HCT116 (cell line): ENCODE measurements around the gene CCDC54. TPM values are rescaled to one million over a fixed set of nuclear protein-coding genes. Genes with fewer than 3 reads are reported as not detected.

Experiments used
- ATAC-seq: fragments of 200-7000 bp; cut with Tn5 transposase; 2 replicates; pipeline ENCODE4 v1.9.1; 2020; ENCODE audit warnings: mild to moderate bottlenecking, moderate library complexity
- BruUV-seq: library from RNA; stranded (reverse); fragments of 400-500 nt; replicated peaks from 2 replicates; lab custom pipeline; 2021; lab: Mats Ljungman, UMichigan
- CTCF ChIA-PET: fragments of 300-600 bp; sonication (Branson Sonifier 250); formaldehyde crosslinking; loops from one replicate; lab custom pipeline; 2021; ENCODE audit warnings: antibody characterized with exemption; lab: Charles Lee
- POLR2A ChIA-PET: fragments of 300-600, 350-600 bp; sonication (Branson Sonifier 250); formaldehyde crosslinking; loops from one replicate; lab custom pipeline; 2021; ENCODE audit warnings: antibody characterized with exemption; lab: Charles Lee
- RAD21 ChIA-PET, 2 experiments: fragments of 300-600 bp; sonication (Branson Sonifier 250); formaldehyde crosslinking; loops; one replicate each; lab custom pipeline; 2023; ENCODE audit warnings: low total read pairs in 2 of 2; ENCODE audit not compliant: uncharacterized antibody in 2 of 2, unreplicated experiment in 2 of 2, low non-redundant PET in 1 of 2; lab: Charles Lee
- DNase-seq: peaks from one replicate; pipeline ENCODE4 v3.0.0-alpha.2; 2010; ENCODE audit warnings: low read depth, low spot score
- H2AFZ ChIP-seq: fragments of 200-600 bp; shearing (Covaris generic), sonication (generic); 2 replicates; pipeline ENCODE4 v1.6.1; 2017; ENCODE audit warnings: low read depth, mixed run types, mixed read lengths, antibody characterized with exemption, low read length; ENCODE audit not compliant: poor library complexity, severe bottlenecking
- H3K27ac ChIP-seq: 2 replicates; pipeline ENCODE4 v1.5.1; 2012; ENCODE audit warnings: low read depth, low read length
- H3K27me3 ChIP-seq: fragments of 200-600 bp; sonication (generic); 2 replicates; pipeline ENCODE4 v1.6.1; 2016; ENCODE audit warnings: mixed run types, low read length, mixed read lengths; ENCODE audit not compliant: insufficient read depth
- H3K36me3 ChIP-seq, 2 experiments: fragments of 200-500 bp in 1 of 2; fragments of 200-600 bp in 1 of 2; sonication (Bioruptor generic) in 1 of 2; sonication (generic) in 1 of 2; 2 replicates each; pipeline versions ENCODE4 v1.5.1 to v1.6.1; 2014 to 2016; ENCODE audit warnings: low read length in 2 of 2, inconsistent platforms in 1 of 2, mixed read lengths in 1 of 2, mixed run types in 1 of 2; ENCODE audit not compliant: insufficient read depth in 2 of 2, control insufficient read depth in 1 of 2
- H3K4me1 ChIP-seq, 2 experiments: fragments of 200-600 bp in 1 of 2; sonication (generic) in 1 of 2; 2 replicates each; pipeline versions ENCODE4 v1.5.1 to v1.6.1; 2012 to 2017; ENCODE audit warnings: low read length in 2 of 2, inconsistent platforms in 1 of 2, mild to moderate bottlenecking in 1 of 2, mixed read lengths in 1 of 2, mixed run types in 1 of 2, moderate library complexity in 1 of 2; ENCODE audit not compliant: insufficient read depth in 2 of 2, control insufficient read depth in 1 of 2
- H3K4me2 ChIP-seq: fragments of 200-600 bp; sonication (generic); 2 replicates; pipeline ENCODE4 v1.6.1; 2017; ENCODE audit warnings: mixed run types, low read length, mixed read lengths
- H3K4me3 ChIP-seq, 2 experiments: fragments of 200-600 bp in 1 of 2; sonication (generic) in 1 of 2; replicated peaks in 1 of 2; 2 replicates each; pipeline ENCODE4 v1.5.1; 2011 to 2016; ENCODE audit warnings: low read length in 2 of 2, control low read depth in 1 of 2, low read depth in 1 of 2, mild to moderate bottlenecking in 1 of 2, mixed read lengths in 1 of 2, mixed run types in 1 of 2
- H3K79me2 ChIP-seq: fragments of 200-600 bp; sonication (generic); 2 replicates; pipeline ENCODE4 v1.6.1; 2017; ENCODE audit warnings: mild to moderate bottlenecking, mixed run types, low read length, moderate library complexity, mixed read lengths; ENCODE audit not compliant: insufficient read depth
- H3K9ac ChIP-seq: fragments of 200-600 bp; sonication (generic); 2 replicates; pipeline ENCODE4 v1.6.1; 2016; ENCODE audit warnings: low read length, mixed read lengths
- H3K9me2 ChIP-seq: fragments of 200-600 bp; sonication (generic), shearing (Covaris generic); 2 replicates; pipeline ENCODE4 v1.6.1; 2017; ENCODE audit warnings: mixed run types, mild to moderate bottlenecking, moderate library complexity; ENCODE audit not compliant: insufficient read depth
- H3K9me3 ChIP-seq, 2 experiments: fragments of 200-500 bp in 1 of 2; fragments of 200-600 bp in 1 of 2; sonication (Bioruptor generic) in 1 of 2; sonication (generic) in 1 of 2; 2 replicates each; pipeline ENCODE4 v1.6.1; 2014 to 2017; ENCODE audit warnings: low read length in 2 of 2, mixed read lengths in 2 of 2, inconsistent platforms in 1 of 2, low read depth in 1 of 2, mild to moderate bottlenecking in 1 of 2, mixed run types in 1 of 2, moderate library complexity in 1 of 2; ENCODE audit not compliant: control insufficient read depth in 1 of 2, insufficient read depth in 1 of 2
- H4K20me1 ChIP-seq: fragments of 200-600 bp; sonication (generic), shearing (Covaris generic); 2 replicates; pipeline ENCODE4 v1.6.1; 2017; ENCODE audit warnings: mixed run types, mild to moderate bottlenecking, moderate library complexity; ENCODE audit not compliant: insufficient read depth
- CBX3 ChIP-seq: IDR thresholded peaks from 2 replicates; pipeline ENCODE4 v1.6.1; 2012; ENCODE audit warnings: low read depth
- CEBPB ChIP-seq: IDR thresholded peaks from 2 replicates; pipeline ENCODE4 v1.6.1; 2012; ENCODE audit warnings: low read depth
- CTCF ChIP-seq, 3 experiments: fragments of 200-600 bp in 1 of 3; sonication (generic) in 1 of 3; IDR thresholded peaks in 2 of 3; conservative IDR thresholded peaks in 1 of 3; 2 replicates each; pipeline ENCODE4 v1.5.1; 2012 to 2017; ENCODE audit warnings: low read depth in 2 of 3, low read length in 2 of 3, antibody characterized with exemption in 1 of 3, borderline replicate concordance in 1 of 3, control low read depth in 1 of 3, mild to moderate bottlenecking in 1 of 3, mixed read lengths in 1 of 3, mixed run types in 1 of 3, moderate library complexity in 1 of 3; ENCODE audit not compliant: insufficient read depth in 1 of 3
- EGR1 ChIP-seq: IDR thresholded peaks from 2 replicates; pipeline ENCODE4 v1.6.1; 2012; ENCODE audit warnings: low read depth
- ELF1 ChIP-seq: IDR thresholded peaks from 2 replicates; pipeline ENCODE4 v1.6.1; 2012; ENCODE audit warnings: low read depth, borderline replicate concordance
- FOSL1 ChIP-seq: IDR thresholded peaks from 2 replicates; pipeline ENCODE4 v1.6.1; 2012; ENCODE audit warnings: low read depth
- POLR2A ChIP-seq: IDR thresholded peaks from 2 replicates; pipeline ENCODE4 v1.7.0; 2011; ENCODE audit warnings: borderline replicate concordance; ENCODE audit not compliant: insufficient read depth, insufficient read length; ENCODE audit errors: extremely low read depth
- POLR2AphosphoS5 ChIP-seq: IDR thresholded peaks from 2 replicates; pipeline ENCODE4 v1.6.1; 2011; ENCODE audit warnings: mild to moderate bottlenecking, low read depth, low read length, moderate library complexity
- RAD21 ChIP-seq: IDR thresholded peaks from 2 replicates; pipeline ENCODE4 v1.6.1; 2012; ENCODE audit warnings: low read depth, mild to moderate bottlenecking
- SP1 ChIP-seq: IDR thresholded peaks from 2 replicates; pipeline ENCODE4 v1.6.1; 2012; ENCODE audit warnings: low read depth
- YY1 ChIP-seq: IDR thresholded peaks from 2 replicates; pipeline ENCODE4 v1.6.1; 2011; ENCODE audit warnings: low read length, low read depth, moderate library complexity, mild to moderate bottlenecking; ENCODE audit not compliant: insufficient replicate concordance; ENCODE audit errors: extremely low read depth
- ZFX ChIP-seq: fragments of 450-650 bp; IDR thresholded peaks from 2 replicates; pipeline ENCODE4 v1.6.1; 2017
- intact Hi-C: fragments of 100-400 bp; cut with micrococcal nuclease; formaldehyde crosslinking; loops from 2 replicates; pipeline ENCODE4 v1.10.0; 2022
- total RNA-seq: library from RNA; stranded (reverse); gene quantifications from one replicate; pipeline ENCODE4 v1.2.1, GENCODE V29; 2021; ENCODE audit not compliant: unreplicated experiment
- TF ChIP-seq, protein P1 (sequence below): IDR thresholded peaks from 2 replicates; pipeline ENCODE4 v1.6.1; 2012
- TF ChIP-seq, protein P2 (sequence below): IDR thresholded peaks from 2 replicates; pipeline ENCODE4 v1.6.1; 2011; ENCODE audit warnings: mild to moderate bottlenecking, low read length, moderate library complexity; ENCODE audit not compliant: insufficient replicate concordance; ENCODE audit errors: extremely low read depth
- TF ChIP-seq, protein P3 (sequence below): IDR thresholded peaks from 2 replicates; pipeline ENCODE4 v1.6.1; 2012

Gene CCDC54
- total RNA-seq, 1 experiment from 2014 or later: not detected

DNA sequence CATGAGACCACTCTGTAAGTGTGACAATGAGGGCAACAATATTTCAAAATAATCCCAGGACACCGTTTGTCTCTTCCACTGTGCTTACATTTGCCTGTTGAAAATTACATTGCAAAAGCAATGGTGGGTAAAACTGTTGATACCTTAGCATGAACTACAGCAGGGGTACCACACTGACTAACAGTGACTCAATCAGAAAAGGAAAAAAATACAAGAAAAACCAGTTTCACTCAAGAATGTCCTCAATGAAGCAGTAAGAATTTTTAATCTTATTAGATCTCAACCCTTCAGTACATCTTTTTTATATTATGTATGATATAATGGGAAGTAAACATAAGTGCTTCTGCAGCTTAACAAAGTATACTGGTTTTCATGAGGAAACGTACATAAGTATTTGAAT is 1.6 kb upstream of the CCDC54 start:
- CTCF ChIA-PET: no interaction called here
- ATAC-seq: no peak
- POLR2A ChIA-PET: no interaction called here
- no peak for TF ChIP-seq POLR2AphosphoS5
- TF ChIP-seq FOSL1: no peak
- TF ChIP-seq ELF1: no peak
- TF ChIP-seq, protein P1, sequence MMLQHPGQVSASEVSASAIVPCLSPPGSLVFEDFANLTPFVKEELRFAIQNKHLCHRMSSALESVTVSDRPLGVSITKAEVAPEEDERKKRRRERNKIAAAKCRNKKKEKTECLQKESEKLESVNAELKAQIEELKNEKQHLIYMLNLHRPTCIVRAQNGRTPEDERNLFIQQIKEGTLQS: no peak
- no peak for TF ChIP-seq SP1
- TF ChIP-seq YY1: no peak
- no peak for TF ChIP-seq POLR2A
- TF ChIP-seq CTCF (IDR thresholded peaks at IDR 0.05 in 2 of 3, conservative IDR thresholded peaks at IDR 0.05 in 1 of 3; ENCODE audit: borderline replicate concordance in 1 of 3, insufficient read depth in 1 of 3, low read depth in 2 of 3, low read length in 2 of 3): no peak
- TF ChIP-seq, all 23 proteins: peak for 0
- H3K9ac ChIP-seq: no peak overlapping the region
- no peaks in the 10 kb centered on the region for H3K27me3 ChIP-seq
- no peaks in the 10 kb centered on the region for H3K4me1 ChIP-seq
- H3K4me2 ChIP-seq: no peak overlapping the region
- intact Hi-C loops: no loop called here
- no peaks in the 10 kb centered on the region for H3K9me2 ChIP-seq
- BruUV-seq: no TSS peak
- H3K9me3 ChIP-seq: no peaks in the 10 kb centered on the region
- H2AFZ ChIP-seq: no peak overlapping the region
- RAD21 ChIA-PET: no interaction called here
- no peaks in the 10 kb centered on the region for H3K36me3 ChIP-seq
- no peaks in the 10 kb centered on the region for H3K79me2 ChIP-seq
- no peaks in the 10 kb centered on the region for H4K20me1 ChIP-seq
- no peak overlapping the region for H3K4me3 ChIP-seq
- no peak for DNase-seq
- no peak overlapping the region for H3K27ac ChIP-seq

DNA sequence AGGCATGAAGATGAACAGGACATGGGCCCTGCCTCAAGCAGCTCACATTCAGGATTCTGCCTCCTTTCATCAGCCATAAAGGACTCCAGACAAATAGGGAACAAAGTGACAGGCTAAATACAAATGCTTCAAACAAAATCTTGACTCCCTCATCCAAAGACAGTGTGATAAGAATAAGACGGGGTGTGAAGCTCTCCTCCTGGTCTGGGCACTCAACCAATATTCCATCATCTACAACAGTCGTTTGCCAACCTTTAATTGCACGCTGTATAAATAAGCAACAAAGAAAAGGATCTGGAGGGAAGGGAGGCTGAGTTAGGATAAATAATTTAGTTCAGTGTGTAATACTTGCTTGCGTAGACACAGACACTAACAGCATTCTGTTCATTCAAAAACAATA is 5.4 kb downstream of the CCDC54 start:
- no peak overlapping the region for H2AFZ ChIP-seq
- H3K4me1 ChIP-seq: no peaks in the 10 kb centered on the region
- DNase-seq: no peak
- RAD21 ChIA-PET: no interaction called here
- H3K4me2 ChIP-seq: no peak overlapping the region
- H3K79me2 ChIP-seq: no peaks in the 10 kb centered on the region
- ATAC-seq: no peak
- H3K9me3 ChIP-seq: no peaks in the 10 kb centered on the region
- 0 out of 2 replicates have a peak, but pooled peaks cover 4% of the 10 kb centered on the region for H3K9me2 ChIP-seq
- no peaks in the 10 kb centered on the region for H3K27me3 ChIP-seq
- intact Hi-C loops: no loop called here
- BruUV-seq: no TSS peak
- POLR2A ChIA-PET: no interaction called here
- H3K4me3 ChIP-seq: no peak overlapping the region
- CTCF ChIA-PET: no interaction called here
- H4K20me1 ChIP-seq: no peaks in the 10 kb centered on the region
- H3K27ac ChIP-seq: no peak overlapping the region
- no peak overlapping the region for H3K9ac ChIP-seq
- no peaks in the 10 kb centered on the region for H3K36me3 ChIP-seq
- TF ChIP-seq, protein P2, sequence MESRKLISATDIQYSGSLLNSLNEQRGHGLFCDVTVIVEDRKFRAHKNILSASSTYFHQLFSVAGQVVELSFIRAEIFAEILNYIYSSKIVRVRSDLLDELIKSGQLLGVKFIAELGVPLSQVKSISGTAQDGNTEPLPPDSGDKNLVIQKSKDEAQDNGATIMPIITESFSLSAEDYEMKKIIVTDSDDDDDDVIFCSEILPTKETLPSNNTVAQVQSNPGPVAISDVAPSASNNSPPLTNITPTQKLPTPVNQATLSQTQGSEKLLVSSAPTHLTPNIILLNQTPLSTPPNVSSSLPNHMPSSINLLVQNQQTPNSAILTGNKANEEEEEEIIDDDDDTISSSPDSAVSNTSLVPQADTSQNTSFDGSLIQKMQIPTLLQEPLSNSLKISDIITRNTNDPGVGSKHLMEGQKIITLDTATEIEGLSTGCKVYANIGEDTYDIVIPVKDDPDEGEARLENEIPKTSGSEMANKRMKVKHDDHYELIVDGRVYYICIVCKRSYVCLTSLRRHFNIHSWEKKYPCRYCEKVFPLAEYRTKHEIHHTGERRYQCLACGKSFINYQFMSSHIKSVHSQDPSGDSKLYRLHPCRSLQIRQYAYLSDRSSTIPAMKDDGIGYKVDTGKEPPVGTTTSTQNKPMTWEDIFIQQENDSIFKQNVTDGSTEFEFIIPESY: no peak
- TF ChIP-seq ZFX: no peak
- TF ChIP-seq FOSL1: no peak
- TF ChIP-seq, protein P1: no peak
- no peak for TF ChIP-seq CEBPB
- no peak for TF ChIP-seq EGR1
- no peak for TF ChIP-seq CBX3
- TF ChIP-seq, protein P3, sequence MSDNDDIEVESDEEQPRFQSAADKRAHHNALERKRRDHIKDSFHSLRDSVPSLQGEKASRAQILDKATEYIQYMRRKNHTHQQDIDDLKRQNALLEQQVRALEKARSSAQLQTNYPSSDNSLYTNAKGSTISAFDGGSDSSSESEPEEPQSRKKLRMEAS: no peak
- TF ChIP-seq POLR2AphosphoS5: no peak
- TF ChIP-seq RAD21: no peak
